Ascending aorta (tissue), 2 donors: ENCODE results near the gene CNST. TPM values are rescaled to one million over a fixed set of nuclear protein-coding genes. Genes with fewer than 3 reads are reported as not detected.

Experiments used
- DNase-seq, 2 donors: peaks; one replicate each; pipeline ENCODE4 v3.0.0-alpha.2; 2019; ENCODE audit warnings: low spot score in 2 of 2
- H3K27ac ChIP-seq, 2 donors: fragments of 200-600 bp; sonication (generic); one replicate each; pipeline ENCODE4 v1.5.1; 2016 to 2017; ENCODE audit warnings: mild to moderate bottlenecking in 1 of 2
- H3K27me3 ChIP-seq: fragments of 200-600 bp; sonication (generic); one replicate; pipeline ENCODE4 v1.5.1; 2017
- H3K36me3 ChIP-seq, 2 donors: fragments of 200-600 bp; sonication (generic); one replicate each; pipeline ENCODE4 v1.5.1; 2016
- H3K4me1 ChIP-seq, 2 donors: fragments of 200-600 bp; sonication (generic); one replicate each; pipeline ENCODE4 v1.5.1; 2016 to 2017; ENCODE audit warnings: mild to moderate bottlenecking in 1 of 2
- H3K4me3 ChIP-seq, 2 donors: fragments of 200-600 bp; sonication (generic); one replicate each; pipeline ENCODE4 v1.5.1; 2016 to 2017; ENCODE audit warnings: mild to moderate bottlenecking in 1 of 2
- H3K9me3 ChIP-seq, 2 donors: fragments of 200-600 bp; sonication (generic); one replicate each; pipeline ENCODE4 v1.5.1; 2016
- CTCF ChIP-seq, 3 experiments: fragments of 200-600 bp in 2 of 3; fragments of 450-650 bp in 1 of 3; sonication (generic) in 2 of 3; IDR thresholded peaks; one replicate each; pipeline ENCODE4 v1.5.1; 2016 to 2019; ENCODE audit warnings: antibody characterized with exemption in 3 of 3, mild to moderate bottlenecking in 1 of 3, moderate library complexity in 1 of 3
- intact Hi-C: fragments of 100-400 bp; cut with DNase I; formaldehyde crosslinking; loops from one replicate; pipeline ENCODE4 v1.15.1; 2023
- total RNA-seq: library from RNA; depleted of rRNA; stranded (reverse); fragments of >200 nt; gene quantifications from one replicate; pipeline ENCODE4 v1.1.0, GENCODE V29; 2016

Gene CNST
- total RNA-seq, 1 donor from 2014 or later: 125 TPM

- H3K27me3 ChIP-seq: no peaks in the 10 kb centered on the region
- H3K9me3 ChIP-seq: peaks cover 6 to 11% of the 10 kb centered on the region in 2 donors
- H3K27ac ChIP-seq: no peak overlapping the region
- H3K4me3 ChIP-seq: no peak overlapping the region
- no peaks in the 10 kb centered on the region for H3K36me3 ChIP-seq
- H3K4me1 ChIP-seq: no peaks in the 10 kb centered on the region
- intact Hi-C loops: no loop called here
- no peak for DNase-seq
- TF ChIP-seq CTCF (IDR thresholded peaks at IDR 0.05): no peak
Measured at GRCh38 chr1:246533371-246533905, 32.8 kb upstream of the CNST start.

GRCh38 chr1:246534114-246534513, 32.1 kb upstream of the CNST start:
- Histone ChIP-seq H3K4me1 (no peaks in the 10 kb centered on the region), H3K4me3 (no peak overlapping the region), H3K9me3 (peaks cover 6 to 11% of the 10 kb centered on the region in 2 donors), H3K27me3 (no peaks in the 10 kb centered on the region), H3K27ac (no peak overlapping the region), H3K36me3 (no peaks in the 10 kb centered on the region)
- intact Hi-C loops: no loop called here
- no peak for DNase-seq
- no peak for TF ChIP-seq CTCF (IDR thresholded peaks at IDR 0.05)

- no peak for DNase-seq
- no peak for TF ChIP-seq CTCF (IDR thresholded peaks at IDR 0.05)
- Histone ChIP-seq H3K27me3 (no peaks in the 10 kb centered on the region), H3K9me3 (no peaks in the 10 kb centered on the region), H3K4me3 (no peak overlapping the region), H3K36me3 (peaks cover 9 to 18% of the 10 kb centered on the region in 2 donors), H3K4me1 (no peaks in the 10 kb centered on the region), H3K27ac (no peak overlapping the region)
- intact Hi-C loops: no loop called here
Measured at GRCh38 chr1:246537441-246537840, 28.8 kb upstream of the CNST start.

- intact Hi-C loops: no loop called here
- Histone ChIP-seq H3K36me3 (peaks cover 9 to 21% of the 10 kb centered on the region in 2 donors), H3K4me3 (no peak overlapping the region), H3K9me3 (no peaks in the 10 kb centered on the region), H3K27ac (no peak overlapping the region), H3K4me1 (no peaks in the 10 kb centered on the region), H3K27me3 (no peaks in the 10 kb centered on the region)
- DNase-seq: no peak
- no peak for TF ChIP-seq CTCF (IDR thresholded peaks at IDR 0.05)
Measured at GRCh38 chr1:246537887-246538286, 28.4 kb upstream of the CNST start.

- intact Hi-C loops: no loop called here
- H3K36me3 ChIP-seq: peaks cover 25 to 47% of the 10 kb centered on the region in 2 donors
- H3K9me3 ChIP-seq: no peaks in the 10 kb centered on the region
- no peak overlapping the region for H3K27ac ChIP-seq
- H3K4me3 ChIP-seq: no peak overlapping the region
- no peak for DNase-seq
- TF ChIP-seq CTCF (IDR thresholded peaks at IDR 0.05): no peak
- no peaks in the 10 kb centered on the region for H3K27me3 ChIP-seq
- H3K4me1 ChIP-seq: no peaks in the 10 kb centered on the region
Measured at GRCh38 chr1:246540738-246541491, 25.3 kb upstream of the CNST start.
